ENCODE measurements around the gene CASP3. TPM values are rescaled to one million over a fixed set of nuclear protein-coding genes. Genes with fewer than 3 reads are reported as not detected.
"Not testable (repeated sequence)": the region's sequence is repeated elsewhere in the genome, so short reads cannot be mapped to it uniquely, and the experiment has no call there.

CASP3 gene
- total and polyA plus RNA-seq, 12 donors, result 7.9 to 24.8 (median 13.5) TPM

DNA sequence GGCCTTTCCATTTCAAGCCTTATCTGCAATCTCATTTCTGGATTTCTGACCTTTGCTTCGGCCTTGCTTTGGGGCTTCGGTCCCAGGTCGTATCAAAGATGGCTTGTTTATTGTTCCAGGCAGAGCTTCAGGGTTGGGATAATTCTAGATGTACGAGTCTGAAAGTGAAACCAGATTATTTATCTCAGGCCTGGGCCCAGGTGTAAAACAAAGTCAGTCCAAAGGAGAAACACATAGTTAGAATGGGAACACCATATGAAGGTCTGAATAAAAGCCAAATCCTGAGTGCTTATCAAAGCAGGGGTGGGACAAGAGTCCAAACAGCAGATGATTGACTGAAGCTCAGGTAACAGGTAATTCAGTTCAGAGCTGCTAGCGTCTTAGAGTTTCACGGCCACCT is 17.4 kb upstream of the CASP3 start:
- 81 to 83% methylated on average over 6 of the region's 6 CpGs for WGBS, 2 donors
- no peak for DNase-seq
- intact Hi-C loops (cut with DNase I), result loop anchor here in 1 of 10 donors (10.0 kb wide), 1 partner anchor 48 kb away; no protein-coding TSS in a partner anchor

DNA sequence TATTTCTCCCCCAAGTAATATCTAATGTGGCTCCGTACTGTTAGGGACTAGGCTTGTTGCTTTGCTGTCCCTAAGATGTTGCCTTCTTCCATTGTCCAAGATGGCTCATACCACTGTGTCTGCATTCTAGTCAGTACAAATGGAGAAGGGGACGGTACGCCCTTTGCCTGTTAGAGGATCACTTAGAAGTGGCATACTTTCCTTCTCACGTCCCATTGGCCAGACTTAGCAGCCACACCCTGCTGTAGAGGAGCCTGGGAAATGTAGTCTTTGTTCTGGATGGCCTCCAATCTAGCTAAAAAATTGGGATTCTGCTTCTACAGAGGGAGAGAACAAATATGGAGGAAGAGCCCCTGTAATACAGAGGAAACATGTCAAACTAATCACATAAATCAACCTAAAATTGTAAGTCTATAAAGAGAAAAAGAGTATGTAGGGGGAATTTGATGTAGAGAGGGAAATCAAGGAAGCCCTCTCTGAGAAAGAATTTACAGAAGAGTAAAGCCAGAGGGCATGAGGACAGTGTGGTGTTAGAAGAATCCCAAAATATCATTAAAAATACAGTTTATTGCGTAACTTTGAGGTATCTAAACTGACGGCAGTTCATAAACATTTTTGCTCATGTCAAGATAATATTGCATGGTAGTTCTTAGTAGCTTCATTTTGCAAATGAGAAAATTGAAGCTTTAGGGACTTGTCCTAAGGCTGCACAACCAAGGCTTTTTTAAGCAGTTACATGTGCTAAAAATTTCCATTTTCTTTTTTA is 15.4 kb upstream of the CASP3 start:
- Histone ChIP-seq H3K4me3 (no peak overlapping the region), H3K9me3 (no peaks in the 10 kb centered on the region), H3K27me3 (no peaks in the 10 kb centered on the region), H3K27ac (no peak overlapping the region), H3K36me3 (peaks cover 0 to 79% (median 14%) of the 10 kb centered on the region in 9 donors), H3K4me1 (peaks cover 0 to 42% (median 8%) of the 10 kb centered on the region in 9 donors)
- peak in 6 of 8 donors; percentile 50 to 85 (median 71) for ATAC-seq
- intact Hi-C loops (cut with DNase I), result loop anchor here in 1 of 10 donors (10.0 kb wide), 1 partner anchor 50 kb away; no protein-coding TSS in a partner anchor
- 68 to 70% methylated on average over 6 of the region's 6 CpGs for WGBS, 2 donors
- TF ChIP-seq, protein P1, sequence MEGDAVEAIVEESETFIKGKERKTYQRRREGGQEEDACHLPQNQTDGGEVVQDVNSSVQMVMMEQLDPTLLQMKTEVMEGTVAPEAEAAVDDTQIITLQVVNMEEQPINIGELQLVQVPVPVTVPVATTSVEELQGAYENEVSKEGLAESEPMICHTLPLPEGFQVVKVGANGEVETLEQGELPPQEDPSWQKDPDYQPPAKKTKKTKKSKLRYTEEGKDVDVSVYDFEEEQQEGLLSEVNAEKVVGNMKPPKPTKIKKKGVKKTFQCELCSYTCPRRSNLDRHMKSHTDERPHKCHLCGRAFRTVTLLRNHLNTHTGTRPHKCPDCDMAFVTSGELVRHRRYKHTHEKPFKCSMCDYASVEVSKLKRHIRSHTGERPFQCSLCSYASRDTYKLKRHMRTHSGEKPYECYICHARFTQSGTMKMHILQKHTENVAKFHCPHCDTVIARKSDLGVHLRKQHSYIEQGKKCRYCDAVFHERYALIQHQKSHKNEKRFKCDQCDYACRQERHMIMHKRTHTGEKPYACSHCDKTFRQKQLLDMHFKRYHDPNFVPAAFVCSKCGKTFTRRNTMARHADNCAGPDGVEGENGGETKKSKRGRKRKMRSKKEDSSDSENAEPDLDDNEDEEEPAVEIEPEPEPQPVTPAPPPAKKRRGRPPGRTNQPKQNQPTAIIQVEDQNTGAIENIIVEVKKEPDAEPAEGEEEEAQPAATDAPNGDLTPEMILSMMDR (IDR thresholded peaks at IDR 0.05), result no peak
- peak in 1 of 2 donors; percentile 11 for DNase-seq

More for the DNA sequence above, 17.4 kb upstream of the CASP3 start:
- no peak for ATAC-seq
- Histone ChIP-seq H3K9me3 (no peaks in the 10 kb centered on the region), H3K36me3 (peaks cover 0 to 76% (median 12%) of the 10 kb centered on the region in 9 donors), H3K4me1 (peaks cover 0 to 42% (median 8%) of the 10 kb centered on the region in 9 donors), H3K4me3 (no peak overlapping the region), H3K27ac (no peak overlapping the region), H3K27me3 (no peaks in the 10 kb centered on the region)
- TF ChIP-seq, protein P1 (IDR thresholded peaks at IDR 0.05), result no peak

DNA sequence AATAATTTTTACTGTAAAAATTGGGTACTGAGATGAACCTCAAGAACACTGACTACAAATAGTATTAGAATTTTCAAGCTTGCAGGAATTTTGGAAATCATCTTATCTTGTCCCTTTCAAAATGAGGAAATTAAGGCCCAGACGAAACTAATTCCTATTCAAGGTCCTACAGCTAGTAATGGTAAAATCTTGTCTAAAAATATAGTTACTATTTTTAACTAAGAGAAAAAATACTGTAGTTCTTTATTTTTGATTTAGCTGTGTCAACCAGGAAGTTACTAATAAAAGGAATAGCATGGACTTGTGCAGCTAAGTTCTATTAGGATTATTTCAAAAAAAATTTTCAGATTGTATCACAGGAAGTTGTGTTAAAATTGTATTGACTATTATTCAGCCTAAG is 13.0 kb upstream of the CASP3 start:
- ATAC-seq, result no peak
- 37 to 46% methylated on average over 1 of the region's 1 CpG for WGBS, 2 donors
- no peak overlapping the region for H3K4me3 ChIP-seq

DNA sequence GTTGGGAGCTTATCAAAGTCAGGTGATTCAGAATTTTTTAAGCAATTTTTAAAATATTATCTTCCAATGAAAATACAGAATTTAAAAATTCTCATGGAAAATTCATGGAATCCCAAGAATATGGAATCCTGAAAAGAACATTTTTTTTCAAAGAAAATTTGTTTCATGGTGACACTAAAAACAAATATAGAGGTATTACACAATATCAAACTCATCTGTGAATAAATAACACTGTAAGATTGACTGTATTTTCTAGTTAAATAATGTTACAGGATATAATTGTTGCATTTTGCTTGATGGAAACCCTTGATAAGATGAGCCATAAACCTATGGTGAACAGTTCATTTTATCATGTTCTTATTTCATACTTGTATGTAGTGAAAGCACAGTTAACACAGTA is 11.7 kb upstream of the CASP3 start:
- peaks cover 0 to 68% (median 10%) of the 10 kb centered on the region in 9 donors for H3K36me3 ChIP-seq
- H3K27ac ChIP-seq, result no peak overlapping the region
- H3K27me3 ChIP-seq, result no peaks in the 10 kb centered on the region
- TF ChIP-seq, protein P1 (IDR thresholded peaks at IDR 0.05), result no peak
- no peaks in the 10 kb centered on the region for H3K9me3 ChIP-seq
- no peak overlapping the region for H3K4me3 ChIP-seq
- intact Hi-C loops (cut with DNase I), result loop anchor here in 1 of 10 donors (10.0 kb wide), 1 partner anchor 54 kb away; no protein-coding TSS in a partner anchor
- ATAC-seq (no peak), DNase-seq (no peak)
- H3K4me1 ChIP-seq, result peaks cover 0 to 29% (median 8%) of the 10 kb centered on the region in 9 donors

More for the DNA sequence above, 13.0 kb upstream of the CASP3 start:
- Histone ChIP-seq H3K4me1 (peaks cover 0 to 24% (median 8%) of the 10 kb centered on the region in 9 donors), H3K9me3 (no peaks in the 10 kb centered on the region), H3K27me3 (no peaks in the 10 kb centered on the region), H3K27ac (peak overlapping the region in 1 of 10 donors; percentile 6), H3K36me3 (peaks cover 0 to 71% (median 10%) of the 10 kb centered on the region in 9 donors)
- TF ChIP-seq, protein P1 (IDR thresholded peaks at IDR 0.05), result no peak
- no peak for DNase-seq
- intact Hi-C loops (cut with DNase I), result loop anchor here in 1 of 10 donors (10.0 kb wide), 1 partner anchor 53 kb away; no protein-coding TSS in a partner anchor

DNA sequence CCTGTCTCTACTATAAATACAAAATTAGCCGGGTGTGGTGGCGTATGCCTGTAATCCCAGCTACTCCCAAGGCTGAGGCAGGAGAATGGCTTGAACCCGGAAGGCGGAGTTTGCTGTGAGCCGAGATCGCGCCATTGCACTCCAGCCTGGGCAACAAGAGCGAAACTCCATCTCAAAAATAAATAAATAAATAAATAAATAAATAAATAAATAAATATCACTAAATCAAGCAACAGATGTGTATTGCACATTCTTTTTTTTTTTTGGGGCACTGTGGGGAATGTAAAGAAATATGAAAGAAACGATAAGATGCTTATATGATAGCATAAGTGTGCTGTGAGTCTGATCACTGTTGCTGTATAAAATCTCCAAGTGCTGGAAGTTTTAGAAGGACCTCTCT is 8.6 kb upstream of the CASP3 start:
- H3K27ac ChIP-seq; ATAC-seq; H3K9me3 ChIP-seq; H3K27me3 ChIP-seq; intact Hi-C loops (cut with DNase I); DNase-seq; H3K4me3 ChIP-seq: not testable (repeated sequence)
- Histone ChIP-seq H3K36me3 (peaks cover 0 to 66% (median 10%) of the 10 kb centered on the region in 9 donors), H3K4me1 (peaks cover 0 to 36% (median 11%) of the 10 kb centered on the region in 9 donors)
- WGBS, 2 donors, result 98% methylated on average over 9 of the region's 9 CpGs
